K562 (cell line): Measurements from ENCODE around the gene C19orf67. TPM values are rescaled to one million over a fixed set of nuclear protein-coding genes. Genes with fewer than 3 reads are reported as not detected.

Source experiments
- AFF4 ChIP-seq: sonication (generic); formaldehyde crosslinking; IDR thresholded peaks from 2 replicates; pipeline ENCODE4 v1.8.0; 2023; ENCODE audit warnings: mild to moderate bottlenecking, missing genetic modification reagents
- ARID3B ChIP-seq: fragments of 250-450 bp; sonication (Bioruptor Pico); IDR thresholded peaks from 2 replicates; pipeline ENCODE4 v1.4.0; 2020; ENCODE audit warnings: borderline replicate concordance
- CCAR2 ChIP-seq: fragments of 200-400 bp; formaldehyde crosslinking; IDR thresholded peaks from 2 replicates; pipeline ENCODE4 v1.6.1; 2017; ENCODE audit warnings: mild to moderate bottlenecking, low read depth, low read length
- CTCF ChIP-seq, 3 experiments: IDR thresholded peaks in 2 of 3; conservative IDR thresholded peaks in 1 of 3; 2 replicates each; pipeline ENCODE4 v1.5.1; 2011 to 2012; ENCODE audit warnings: low read length in 3 of 3, mild to moderate bottlenecking in 3 of 3, control low read depth in 2 of 3, improper control_type of control experiment in 1 of 3, inconsistent platforms in 1 of 3, low read depth in 1 of 3, mixed read lengths in 1 of 3, moderate library complexity in 1 of 3; ENCODE audit not compliant: insufficient read depth in 2 of 3
- DDX20 ChIP-seq: fragments of 450-650 bp; IDR thresholded peaks from 2 replicates; pipeline ENCODE4 v1.6.1; 2016; ENCODE audit warnings: missing genetic modification characterization, low read depth, mild to moderate bottlenecking, missing compliant biosample characterization, moderate library complexity
- EWSR1 ChIP-seq: fragments of 450-650 bp; IDR thresholded peaks from 2 replicates; pipeline ENCODE4 v1.6.1; 2018; ENCODE audit warnings: borderline replicate concordance, mild to moderate bottlenecking, low read depth, moderate library complexity; ENCODE audit not compliant: partially characterized antibody
- FOSL1 ChIP-seq: fragments of 200-800 bp; sonication (Bioruptor generic); conservative IDR thresholded peaks from 2 replicates; pipeline ENCODE4 v1.6.1; 2016; ENCODE audit warnings: missing genetic modification characterization, missing compliant biosample characterization
- HDAC1 ChIP-seq, 2 experiments: fragments of 450-650 bp; IDR thresholded peaks; 2 replicates each; pipeline ENCODE4 v1.6.1; 2016 to 2017; ENCODE audit warnings: inconsistent platforms in 1 of 2, mild to moderate bottlenecking in 1 of 2, moderate library complexity in 1 of 2
- IRF2 ChIP-seq: sonication (generic); formaldehyde crosslinking; IDR thresholded peaks from 2 replicates; pipeline ENCODE4 v1.8.1; 2022; ENCODE audit warnings: mild to moderate bottlenecking, missing genetic modification reagents
- NKRF ChIP-seq: fragments of 450-650 bp; IDR thresholded peaks from 2 replicates; pipeline ENCODE4 v1.6.1; 2016; ENCODE audit warnings: borderline replicate concordance
- POLR2AphosphoS2 ChIP-seq: IDR thresholded peaks from 2 replicates; pipeline ENCODE4 v1.6.1; 2012; ENCODE audit warnings: low read length, improper control_type of control experiment
- RB1 ChIP-seq: fragments of 450-650 bp; IDR thresholded peaks from 2 replicates; pipeline ENCODE4 v1.6.1; 2017; ENCODE audit warnings: low read depth, mild to moderate bottlenecking
- THRB ChIP-seq: fragments of 450-650 bp; formaldehyde crosslinking; conservative IDR thresholded peaks from 2 replicates; pipeline ENCODE4 v1.4.0; 2022; ENCODE audit warnings: mild to moderate bottlenecking, missing genetic modification characterization
- ZFPM2 ChIP-seq: fragments of 250-450 bp; sonication (Bioruptor Pico); IDR thresholded peaks from 2 replicates; pipeline ENCODE4 v1.5.1; 2022; ENCODE audit warnings: mild to moderate bottlenecking
- ZNF57 ChIP-seq: fragments of 450-650 bp; formaldehyde crosslinking; IDR thresholded peaks from 2 replicates; pipeline ENCODE4 v1.4.0; 2020; ENCODE audit warnings: mild to moderate bottlenecking, moderate library complexity
- ZNF77 ChIP-seq: fragments of 250-450 bp; sonication (Bioruptor Pico); IDR thresholded peaks from 2 replicates; pipeline ENCODE4 v1.5.0; 2020
- ZNF780A ChIP-seq: fragments of 250-450 bp; sonication (Bioruptor Pico); IDR thresholded peaks from 2 replicates; pipeline ENCODE4 v1.5.0; 2021; ENCODE audit warnings: mild to moderate bottlenecking
- polyA plus RNA-seq, 8 experiments: library from polyadenylated mRNA; depleted of rRNA in 4 of 8; stranded (reverse) in 5 of 8; unstranded in 3 of 8; fragments of >200 nt; fragmentation: Nextera tagmentation in 2 of 8; fragmentation: Illumina TruSeq in 1 of 8; extraction: Ambion mirVana in 2 of 8; extraction: Trizol in 1 of 8; gene quantifications; 2 replicates each; pipeline versions ENCODE4 v1.2.1 to v1.2.3, GENCODE V29; 2011 to 2014; ENCODE audit warnings: inconsistent platforms in 1 of 8, missing spikeins in 1 of 8
- total RNA-seq, 7 experiments: library from RNA; depleted of rRNA in 6 of 7; stranded (reverse); fragments of >200 nt in 6 of 7; fragmentation: Illumina TruSeq in 2 of 7; extraction: Trizol in 2 of 7; gene quantifications; 2 replicates each; pipeline versions ENCODE4 v1.2.1 to v1.2.3, GENCODE V29; 2011 to 2021; ENCODE audit warnings: low replicate concordance in 1 of 7

Gene C19orf67
- total and polyA plus RNA-seq, 9 of the 15 experiments (the other 6 are each of a cell fraction or from before 2014, with no cell fraction given), result 0.29 to 1.8 (median 0.51) TPM; not detected in 3

GRCh38 chr19:14073261-14073924, 12.2 kb downstream of the C19orf67 start (continued):
- TF ChIP-seq AFF4 (CRISPR knock-in tag) (no peak), CCAR2 (no peak), THRB (CRISPR knock-in tag) (no peak), NKRF (no peak), ARID3B (CRISPR knock-in tag) (no peak), ZNF57 (CRISPR knock-in tag) (no peak), RB1 (peak; percentile 98), HDAC1 (IDR thresholded peaks at IDR 0.05) (no peak), ZNF780A (CRISPR knock-in tag) (no peak), IRF2 (CRISPR knock-in tag) (no peak), FOSL1 (tag) (no peak), DDX20 (tag) (no peak), ZNF77 (no peak), CTCF (IDR thresholded peaks at IDR 0.05 in 2 of 3, conservative IDR thresholded peaks at IDR 0.05 in 1 of 3; ENCODE audit: insufficient read depth in 2 of 3, low read depth in 1 of 3, low read length in 3 of 3) (peak; percentile 17 to 88 (median 75); a peak in 5 of 6 replicates), POLR2AphosphoS2 (no peak), EWSR1 (no peak), ZFPM2 (CRISPR knock-in tag) (no peak)
